ENCODE results near the gene LHX1. TPM values are rescaled to one million over a fixed set of nuclear protein-coding genes. Genes with fewer than 3 reads are reported as not detected.

The LHX1 gene
- polyA plus RNA-seq, 5 donors, result 0.31 TPM; not detected in 4

DNA sequence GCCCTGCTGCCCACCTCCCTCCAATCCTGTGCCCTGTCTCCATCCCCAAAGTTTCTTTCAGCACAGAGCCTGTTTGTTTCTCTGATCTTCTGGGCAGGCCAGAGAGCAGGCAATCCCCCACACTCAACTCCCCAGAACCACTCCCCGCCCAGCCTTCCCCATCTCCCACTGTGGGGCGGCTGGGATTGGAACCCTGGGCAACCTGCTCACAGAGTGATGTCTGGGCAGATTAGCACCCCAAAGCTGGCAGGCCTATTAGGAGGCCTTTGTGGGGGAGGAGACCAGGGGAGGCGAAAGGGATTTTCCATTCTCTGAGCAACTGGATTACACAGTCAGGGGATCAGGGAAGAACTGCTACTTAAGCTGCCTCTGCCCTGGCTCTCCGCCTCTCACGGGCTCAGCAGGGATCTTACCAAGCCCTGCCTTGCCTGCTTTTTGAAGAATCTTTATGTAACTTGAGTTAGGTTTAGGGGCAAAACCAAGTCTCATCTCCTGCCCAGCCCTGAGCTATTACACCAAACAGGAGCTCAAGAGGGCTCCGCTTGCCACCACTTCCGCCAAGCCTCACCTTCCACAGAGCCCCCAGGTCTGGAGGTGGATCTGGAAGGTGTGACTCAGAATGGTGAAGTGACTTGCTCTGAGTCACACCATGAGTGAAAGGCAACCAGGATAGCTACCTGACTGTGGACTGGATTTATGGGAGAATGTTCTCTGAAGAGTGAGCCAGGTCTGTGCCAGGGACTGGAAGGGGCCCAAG is 16.0 kb upstream of the LHX1 start:
- DNase-seq, result no peak

DNA sequence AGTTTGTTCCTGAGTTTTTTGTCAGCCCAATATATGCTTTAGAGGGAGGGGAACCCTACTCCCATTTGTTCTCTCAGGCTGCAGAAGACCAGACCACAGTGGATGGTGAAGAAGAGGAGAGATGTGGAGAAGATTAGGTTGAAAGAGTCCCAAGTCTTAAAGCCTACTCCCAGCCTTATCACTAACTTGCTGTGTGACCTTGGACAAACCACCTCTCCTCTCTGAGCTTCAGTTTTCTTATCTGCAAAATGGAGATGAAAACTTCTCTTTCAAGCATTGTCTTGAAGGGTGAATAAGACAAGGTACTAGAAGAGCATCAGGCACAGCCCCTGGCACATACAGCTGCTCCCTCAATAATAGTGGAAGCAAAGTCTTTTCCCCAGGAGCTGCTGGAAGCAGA is 15.1 kb upstream of the LHX1 start:
- DNase-seq, result no peak

DNA sequence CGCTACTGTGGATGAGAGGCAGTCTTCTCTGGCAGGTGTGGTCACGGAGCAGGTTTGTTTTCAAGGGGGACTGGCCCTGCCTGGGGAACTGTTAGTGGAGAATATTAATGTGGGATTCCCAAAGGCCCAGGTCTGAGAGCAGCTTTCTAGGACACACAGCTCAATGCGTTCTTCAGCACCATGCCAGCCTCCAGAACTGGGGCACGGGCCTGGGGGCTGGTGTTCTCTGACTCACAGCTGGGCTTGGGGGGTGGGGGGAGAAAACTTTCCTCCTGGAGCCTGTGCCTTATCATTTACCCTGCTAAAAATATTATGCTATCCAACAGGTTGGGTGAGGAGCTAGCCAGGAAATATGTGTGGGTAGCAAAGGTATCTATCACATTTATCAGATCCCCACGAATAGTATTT is 13.5 kb upstream of the LHX1 start:
- DNase-seq, result no peak

DNA sequence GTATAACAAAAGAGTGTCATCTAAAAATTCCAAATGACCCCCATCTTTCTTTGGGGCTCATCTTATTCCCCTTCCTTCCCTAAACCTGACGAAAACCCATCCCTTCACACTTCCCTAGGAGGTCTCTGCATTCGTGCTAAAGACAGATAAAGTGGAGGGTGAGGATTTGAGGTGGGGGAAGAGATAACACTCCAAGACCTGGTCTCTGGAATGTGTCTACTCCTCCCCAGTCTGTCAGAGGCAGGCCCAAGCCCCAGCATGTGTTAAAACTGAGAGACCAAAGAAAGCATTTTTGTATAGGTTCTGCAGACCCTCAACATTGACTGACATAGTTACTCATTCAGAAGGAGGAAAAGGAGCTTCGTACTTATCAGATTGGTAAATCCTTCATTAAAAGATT is 11.0 kb upstream of the LHX1 start:
- no peak for DNase-seq

DNA sequence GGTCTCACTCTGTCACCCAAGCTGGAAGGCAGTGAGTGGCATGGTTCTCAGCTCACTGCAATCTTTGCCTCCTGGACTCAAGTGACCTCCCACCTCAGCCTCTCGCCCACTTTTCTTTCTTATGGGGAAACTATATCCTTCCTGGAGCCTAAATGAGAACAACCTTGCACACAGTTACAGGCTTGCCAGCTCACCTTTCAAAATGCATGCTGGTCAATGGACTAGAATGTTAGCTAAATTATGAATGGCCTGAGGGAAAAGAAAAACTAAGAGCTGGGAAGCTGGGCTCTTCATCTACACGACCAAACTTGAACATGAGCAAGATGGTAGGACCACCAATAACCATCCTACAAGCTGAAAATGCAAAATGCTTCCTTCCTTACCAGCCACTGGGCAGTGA is 10.6 kb upstream of the LHX1 start:
- DNase-seq, result no peak

DNA sequence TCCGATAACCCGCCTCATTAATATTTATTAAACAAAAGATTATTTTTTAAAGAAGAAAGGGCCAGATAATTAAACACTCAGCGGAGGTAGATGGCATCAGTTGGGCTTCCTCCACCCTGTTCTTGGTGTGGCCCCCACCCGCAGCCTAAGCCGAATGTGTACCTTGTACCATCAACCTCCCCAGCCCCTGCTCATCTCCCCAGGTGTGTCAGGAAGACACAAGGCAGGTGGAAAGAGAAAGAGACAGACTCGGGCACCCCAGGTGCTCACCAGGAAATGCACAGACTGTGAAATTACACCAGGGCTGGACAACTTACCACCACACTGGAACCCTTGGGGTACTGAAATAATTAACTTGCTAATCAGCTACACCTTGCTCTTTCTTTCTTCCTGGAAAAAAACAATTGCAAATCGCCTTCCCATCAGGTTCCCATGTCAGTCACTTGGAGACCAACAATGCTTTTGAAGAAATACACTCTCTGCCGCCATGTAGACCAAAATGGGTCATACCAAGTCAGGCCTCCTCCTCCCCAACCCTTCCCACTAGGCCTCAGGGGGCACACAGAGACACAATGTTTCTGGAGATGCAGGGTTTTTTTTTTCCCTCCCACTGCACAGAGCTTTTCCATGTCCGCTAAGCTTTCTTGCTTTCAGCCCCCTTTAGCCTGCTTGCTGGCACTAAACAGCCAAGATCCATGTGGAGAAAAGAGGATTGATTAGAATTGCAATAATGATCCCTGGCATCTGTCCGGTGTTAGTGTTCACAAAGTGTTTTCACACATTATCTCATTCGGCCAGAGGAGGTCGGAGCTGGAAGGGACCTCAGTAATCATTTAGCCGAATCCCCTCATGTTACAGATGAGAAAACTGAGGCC is 8.6 kb upstream of the LHX1 start:
- no peak for DNase-seq

DNA sequence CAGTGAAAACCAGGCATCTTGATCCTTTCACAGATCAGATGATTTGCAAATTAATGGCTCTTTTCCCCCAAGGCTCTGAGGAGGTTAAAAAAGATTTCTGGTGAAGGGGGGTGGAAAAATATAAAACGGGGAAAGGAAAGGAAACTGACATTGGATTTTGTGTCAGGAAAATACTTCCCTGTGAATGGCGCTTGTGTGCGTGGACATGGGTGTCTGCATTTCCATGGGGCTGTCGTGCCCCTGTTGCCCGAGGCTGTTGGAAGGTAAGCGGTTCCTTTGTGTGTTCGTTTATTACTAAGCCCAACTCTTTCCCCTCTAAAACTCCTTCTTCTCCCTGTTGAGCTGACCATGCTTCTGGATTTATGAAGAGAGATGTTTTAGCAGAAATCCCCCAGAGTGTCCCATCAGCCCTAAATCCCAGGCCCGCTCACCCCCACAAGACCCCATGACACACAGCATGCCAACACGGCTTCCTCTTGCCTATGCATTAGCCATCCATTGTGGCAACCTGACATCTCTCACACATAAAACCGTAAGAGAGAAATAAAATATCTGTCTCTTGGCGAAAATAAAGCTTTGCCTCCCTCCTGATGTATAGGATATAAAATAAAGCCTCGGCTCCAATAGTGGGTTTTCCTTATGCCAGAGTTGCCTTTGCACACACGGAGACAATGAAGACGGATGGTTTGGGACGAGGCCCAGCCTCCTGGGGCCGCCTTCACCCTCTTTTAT is 7.3 kb upstream of the LHX1 start:
- DNase-seq, result no peak

DNA sequence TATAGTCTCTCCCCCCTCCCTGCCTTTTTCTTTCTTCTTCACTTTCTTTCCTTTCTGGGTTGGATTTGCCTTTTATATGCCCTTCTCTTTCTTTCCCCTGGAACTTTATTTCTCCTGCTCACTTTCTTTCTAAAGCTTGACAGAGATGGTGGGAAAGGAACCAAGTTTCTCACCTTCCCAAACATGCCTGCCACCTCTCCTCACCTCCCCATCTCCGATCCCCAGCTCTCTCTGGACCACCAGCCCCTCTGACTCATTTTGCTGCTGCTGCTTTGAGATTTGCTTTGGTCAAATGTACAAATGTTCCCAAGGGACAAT is 6.7 kb upstream of the LHX1 start:
- no peak for DNase-seq

DNA sequence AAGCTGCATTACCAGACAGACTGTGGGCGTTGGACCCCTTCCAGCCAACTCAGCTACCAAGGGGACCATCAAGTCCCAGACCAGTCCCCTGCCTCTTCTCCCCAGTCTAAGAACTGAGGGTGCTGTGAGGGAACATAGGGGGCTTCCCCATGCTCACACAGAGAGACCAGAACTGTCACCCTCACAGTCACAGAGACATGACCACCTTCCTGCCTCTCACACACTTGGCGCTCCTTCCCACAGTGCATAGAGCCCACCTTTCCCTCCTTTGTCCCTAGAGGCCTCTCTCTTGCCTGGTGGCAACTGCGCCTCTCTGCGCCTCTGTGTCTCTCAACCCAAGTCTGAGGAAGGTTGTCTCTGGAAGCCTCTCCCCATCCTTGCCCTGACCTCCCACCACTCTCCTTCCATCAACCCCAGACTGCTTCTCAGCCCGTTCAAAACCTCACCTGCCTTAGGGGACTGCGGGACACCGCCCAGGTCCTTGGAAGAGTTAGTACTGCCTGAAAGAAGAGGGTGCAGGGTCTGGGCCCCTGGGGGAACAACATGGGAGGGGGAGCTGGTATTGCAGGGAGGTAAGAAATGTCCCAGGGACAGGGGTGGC is 6.1 kb upstream of the LHX1 start:
- no peak for DNase-seq

DNA sequence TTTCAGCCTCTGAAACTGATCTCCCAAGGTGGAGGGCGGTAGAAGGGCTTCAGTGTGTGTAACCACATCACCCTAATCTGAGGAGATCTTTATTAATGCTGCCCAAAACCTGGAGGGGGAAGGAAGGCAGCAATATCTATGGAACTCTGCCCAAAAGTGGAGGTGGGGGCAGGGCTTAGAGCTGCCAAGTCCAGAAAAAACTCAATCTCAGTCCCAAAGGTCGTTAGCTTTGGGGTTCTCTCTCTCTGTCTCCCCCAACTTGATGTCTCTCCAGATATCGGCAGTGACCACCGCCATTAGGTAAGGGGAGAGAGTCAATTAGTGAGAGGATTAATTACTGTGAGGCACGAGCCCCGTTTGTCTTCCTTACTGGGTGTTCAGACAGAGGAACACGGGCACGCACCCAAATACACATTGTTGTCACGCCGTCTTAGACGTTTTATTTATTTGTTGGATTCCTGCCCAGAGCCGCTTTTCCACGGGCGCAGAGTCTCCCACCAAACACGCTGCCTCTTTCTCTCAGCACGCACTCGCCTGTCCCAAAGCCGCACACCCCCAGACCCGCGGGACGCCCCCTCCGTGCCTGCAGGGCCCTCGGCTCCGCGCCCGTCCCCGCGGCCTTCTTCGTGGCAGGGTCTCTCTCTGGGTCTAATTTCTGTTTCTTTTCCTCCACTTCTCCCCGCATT is 5.4 kb upstream of the LHX1 start:
- no peak for DNase-seq

DNA sequence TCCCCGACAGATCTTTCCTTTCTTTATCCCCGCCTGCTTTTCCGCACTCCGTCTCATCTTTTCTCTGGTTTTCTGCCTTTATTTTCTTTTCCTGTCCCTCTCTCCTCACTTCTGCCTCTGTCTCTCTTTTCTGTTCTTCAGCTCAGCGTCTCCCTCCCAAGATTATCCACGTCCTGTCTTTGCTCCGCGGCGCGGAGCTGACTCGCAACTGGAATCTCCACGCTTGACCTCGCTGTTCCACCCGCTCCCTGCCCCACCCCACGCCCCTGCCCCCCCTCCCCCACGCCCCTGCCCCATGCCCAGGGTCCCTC is 4.9 kb upstream of the LHX1 start:
- DNase-seq, result no peak

DNA sequence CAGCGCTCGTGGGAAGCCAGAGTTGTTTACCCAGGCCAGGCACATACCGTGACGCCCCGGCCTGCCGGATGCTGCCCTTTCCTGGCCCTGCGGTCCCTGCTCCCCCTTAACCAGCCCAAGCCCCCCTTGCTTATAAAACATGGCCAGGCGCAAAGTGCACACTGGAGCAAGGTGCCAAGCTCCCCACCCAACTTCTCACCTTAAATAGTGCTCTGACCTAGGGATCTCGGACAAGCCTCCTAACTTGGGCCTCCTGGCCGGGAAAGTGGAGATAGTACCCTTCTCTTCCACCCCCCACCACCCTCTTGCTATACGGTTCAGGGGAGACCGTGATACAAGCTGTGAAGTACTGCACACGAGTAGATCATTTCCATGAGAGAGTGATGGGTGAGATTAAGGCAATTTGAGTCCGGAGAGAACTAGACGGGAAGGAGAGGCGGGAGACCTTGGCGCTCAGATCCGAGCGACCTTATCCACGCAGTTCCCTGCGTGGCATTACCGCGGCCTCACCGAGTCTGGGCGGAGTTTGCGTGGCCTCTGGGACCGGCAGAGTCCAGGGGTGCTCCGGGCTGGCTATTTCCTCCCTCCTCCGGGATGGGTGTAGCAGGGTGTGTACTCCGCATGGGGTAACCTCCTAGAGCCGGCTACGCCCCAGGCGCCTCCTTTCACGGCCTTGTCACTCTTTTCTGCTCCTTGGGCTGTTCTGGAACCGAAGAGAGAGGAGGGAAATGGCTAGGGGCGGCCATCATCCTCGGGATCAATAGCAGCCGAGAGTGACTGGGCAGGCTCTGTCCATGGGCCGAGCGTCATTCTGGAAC is 4.4 kb upstream of the LHX1 start:
- DNase-seq, result no peak

DNA sequence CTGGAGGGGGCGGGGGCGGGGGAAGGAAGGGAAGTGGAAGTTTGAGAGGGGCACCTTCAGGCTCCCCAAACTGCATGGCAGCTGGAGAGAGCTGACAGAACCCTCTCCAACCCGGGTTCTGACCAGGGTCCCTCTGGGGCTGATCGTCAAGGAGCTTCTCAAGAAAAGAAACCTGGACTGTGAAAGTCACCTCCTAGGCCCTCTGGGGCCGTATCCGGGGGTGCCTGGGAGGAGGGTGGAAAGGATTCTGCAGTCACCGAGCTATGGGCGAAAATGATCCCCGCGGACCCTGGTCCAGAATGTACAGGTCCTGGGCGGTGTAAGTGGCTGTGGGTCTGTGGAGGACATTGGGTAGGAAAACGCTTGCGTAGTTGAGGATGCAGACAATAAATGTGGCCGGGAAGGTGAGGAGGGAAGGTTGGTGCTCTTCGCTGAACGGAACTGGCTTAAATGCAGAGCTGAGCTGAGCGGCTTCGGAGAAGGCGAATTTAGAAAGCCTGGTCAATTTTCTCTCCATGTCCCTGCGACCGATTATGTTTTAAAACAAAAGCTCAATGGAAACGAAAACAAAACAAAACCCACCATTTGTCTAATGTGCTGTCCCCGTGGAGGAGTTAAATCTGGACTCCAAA is 3.6 kb upstream of the LHX1 start:
- DNase-seq, result no peak

DNA sequence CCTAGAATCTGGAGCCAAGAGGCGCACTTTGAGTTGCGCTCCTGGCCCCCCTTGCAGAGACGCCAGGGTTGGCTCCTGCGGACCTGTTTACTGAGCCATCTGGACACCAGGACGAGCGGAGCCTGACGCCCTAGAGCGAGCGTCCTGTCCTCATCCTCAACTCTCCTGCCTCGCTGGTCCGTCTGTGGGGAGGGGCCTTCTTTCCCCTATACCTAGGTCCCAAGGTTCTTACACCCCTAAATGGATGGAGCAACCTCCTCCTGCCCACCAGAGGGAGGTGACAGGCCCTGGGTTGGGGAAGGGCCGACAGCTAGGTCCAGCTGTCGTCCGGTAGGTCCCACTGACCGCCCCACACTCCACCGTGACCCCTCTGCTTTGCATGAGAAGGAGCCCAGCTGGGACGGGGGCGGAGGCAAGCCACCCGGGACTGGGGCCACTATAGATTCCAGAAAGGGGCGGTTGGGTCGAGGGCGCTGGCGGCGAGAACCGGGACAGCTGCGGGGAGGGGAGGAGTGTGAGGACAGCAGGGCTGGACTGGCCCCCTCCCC is 3.1 kb upstream of the LHX1 start:
- DNase-seq, result no peak

DNA sequence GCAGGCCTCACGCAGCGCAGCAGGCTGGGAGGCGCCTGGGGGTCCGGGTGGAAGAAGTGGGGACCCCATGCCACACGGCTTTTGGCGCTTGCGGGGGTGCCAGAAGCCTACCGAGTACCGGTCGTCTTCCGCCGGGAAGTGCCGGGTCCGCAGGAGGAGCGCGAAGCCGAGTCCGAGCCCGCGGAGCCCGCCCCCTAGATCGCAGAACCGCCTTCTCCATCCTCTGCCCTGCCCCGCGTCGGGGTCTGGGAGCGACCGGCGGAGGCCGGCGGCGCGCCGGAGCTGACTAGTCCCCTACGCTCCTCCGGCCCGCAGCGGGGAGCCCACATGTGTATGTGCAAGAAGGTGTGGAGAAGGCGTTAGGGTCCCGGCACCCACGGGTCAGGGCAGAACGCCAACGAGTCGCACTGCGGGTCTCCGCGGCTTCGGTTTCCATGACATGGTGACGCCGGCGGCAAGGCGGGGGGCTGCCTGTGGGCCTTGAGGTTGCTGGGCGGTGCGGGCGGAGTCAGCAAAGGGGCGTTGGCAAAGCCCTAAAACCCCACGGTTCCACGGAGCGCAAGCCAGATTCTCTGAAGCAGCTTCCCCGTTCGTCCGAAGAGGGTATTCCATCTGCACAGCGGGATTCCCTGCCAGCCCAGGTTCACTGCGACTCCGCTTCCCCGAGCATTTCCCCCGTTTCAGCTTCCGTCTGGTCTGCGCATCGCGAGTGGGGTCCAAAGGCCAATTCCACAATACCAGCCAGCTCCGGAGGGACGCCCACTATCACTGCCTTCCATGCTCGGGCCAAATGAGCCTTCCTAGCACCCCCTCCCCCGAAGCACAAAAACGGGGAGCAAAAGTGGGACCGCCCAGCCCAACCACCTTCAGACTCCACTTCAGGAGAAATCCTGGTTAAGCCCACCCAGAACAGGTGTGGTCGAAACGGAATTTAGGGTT is 2.3 kb upstream of the LHX1 start:
- no peak for DNase-seq

DNA sequence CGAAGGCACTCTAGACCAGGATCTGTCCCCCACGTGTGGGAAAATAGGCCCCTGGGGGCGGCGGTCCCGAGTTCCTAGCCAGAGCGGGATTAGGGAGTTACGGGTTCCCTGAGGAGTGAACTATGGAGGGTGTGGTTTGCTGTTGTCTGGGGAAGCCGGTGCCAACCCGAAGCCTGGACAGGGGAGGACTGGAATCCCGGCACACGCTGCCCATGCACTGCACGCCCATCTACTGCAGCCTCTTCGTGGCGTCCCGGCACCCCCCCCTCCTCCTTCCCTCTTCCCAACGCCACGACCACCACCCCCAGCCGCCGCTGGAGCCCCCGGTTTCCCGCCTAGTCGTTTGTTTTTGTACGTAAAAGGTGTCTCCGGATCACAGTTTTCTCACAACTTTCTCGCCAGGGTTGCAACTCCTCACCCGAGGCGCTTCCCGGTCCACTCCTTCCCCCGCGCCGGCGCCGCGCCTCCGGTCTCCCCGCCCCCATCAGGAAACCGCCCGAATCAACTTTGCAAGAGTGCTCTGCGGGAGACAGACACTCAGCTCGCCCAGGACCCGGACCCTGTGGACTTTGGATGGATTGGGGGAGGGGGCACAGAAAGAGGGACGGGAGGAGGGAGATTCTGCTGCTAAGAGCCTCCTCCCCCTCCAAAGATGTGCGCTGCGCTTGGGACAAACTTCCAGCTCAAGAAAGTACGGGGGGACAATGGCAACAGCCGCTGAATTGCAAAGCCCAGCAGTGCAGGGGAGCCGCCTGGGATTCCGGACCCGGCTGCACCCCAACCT is 1.4 kb upstream of the LHX1 start:
- DNase-seq, result no peak

DNA sequence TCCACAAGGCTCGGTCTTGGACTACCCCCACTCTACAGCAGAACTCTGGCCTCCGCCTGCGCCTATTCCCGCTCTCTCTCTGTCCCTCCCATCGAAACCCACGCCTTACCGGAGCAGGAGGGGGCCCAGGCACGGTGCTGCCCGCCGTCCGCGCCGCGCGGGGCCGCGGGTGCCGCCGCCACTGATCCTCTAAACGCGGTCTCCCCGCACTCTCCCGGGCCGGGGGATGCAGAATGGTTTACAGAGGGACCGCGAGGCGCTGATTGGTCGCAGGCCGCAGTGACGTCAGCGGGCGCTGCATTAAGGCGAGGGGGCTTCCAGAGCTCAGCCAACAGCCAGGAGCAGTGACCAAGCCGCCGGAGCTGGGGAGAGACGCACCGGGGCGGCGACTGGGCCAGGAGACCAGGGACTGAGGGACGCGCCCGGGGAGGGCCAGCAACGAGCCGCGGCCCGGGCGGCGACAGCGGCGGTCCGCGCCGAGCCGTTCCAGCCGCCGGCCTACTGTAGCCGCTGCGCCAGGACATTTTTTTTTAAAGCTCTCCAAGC is 747 bp upstream of the LHX1 start:
- no peak for DNase-seq
